Raji (cell line): ENCODE results near the gene KDM4C.

ENCODE experiments used
- POLR2A ChIP-seq: IDR thresholded peaks from 2 replicates; pipeline ENCODE4 v1.6.1; 2011; ENCODE audit warnings: low read depth, low read length, control low read depth; ENCODE audit not compliant: insufficient read depth

The KDM4C gene

GRCh38 chr9:7206221-7206758 lies 448.5 kb downstream of the KDM4C start:
- TF ChIP-seq POLR2A = no peak

GRCh38 chr9:7209016-7209715 lies 451.4 kb downstream of the KDM4C start:
- no peak for TF ChIP-seq POLR2A

- TF ChIP-seq POLR2A = no peak
These were observed 452.2 kb downstream of the KDM4C start for GRCh38 chr9:7209990-7210389.

GRCh38 chr9:7210854-7211637 lies 453.3 kb downstream of the KDM4C start:
- TF ChIP-seq POLR2A = no peak

GRCh38 chr9:7211657-7212056 lies 453.9 kb downstream of the KDM4C start:
- no peak for TF ChIP-seq POLR2A

GRCh38 chr9:7212101-7212500 lies 454.3 kb downstream of the KDM4C start:
- no peak for TF ChIP-seq POLR2A

GRCh38 chr9:7216004-7216841 lies 458.4 kb downstream of the KDM4C start:
- no peak for TF ChIP-seq POLR2A

- no peak for TF ChIP-seq POLR2A
These were observed 466.2 kb downstream of the KDM4C start for GRCh38 chr9:7223981-7224380.
